Prostate gland (tissue), 2 donors: ENCODE results near the gene MRPS6.

Source experiments
- CTCF ChIP-seq, 4 experiments: fragments of 200-600 bp in 2 of 4; fragments of 450-650 bp in 2 of 4; sonication (generic) in 2 of 4; IDR thresholded peaks; 1 replicate in 3 of 4; 2 replicates in 1 of 4; pipeline ENCODE4 v1.5.1; 2016 to 2019; ENCODE audit warnings: antibody characterized with exemption in 4 of 4, mild to moderate bottlenecking in 2 of 4, moderate library complexity in 2 of 4
- POLR2A ChIP-seq: fragments of 450-650 bp; IDR thresholded peaks from one replicate; pipeline ENCODE4 v1.6.1; 2016; ENCODE audit warnings: antibody characterized with exemption, mild to moderate bottlenecking
- POLR2AphosphoS5 ChIP-seq: sonication (generic); formaldehyde crosslinking; IDR thresholded peaks from one replicate; pipeline ENCODE4 v1.6.1; 2017; ENCODE audit warnings: antibody characterized with exemption

GRCh38 chr21:34189506-34189905, 116.1 kb downstream of the MRPS6 start:
- TF ChIP-seq CTCF (IDR thresholded peaks at IDR 0.05) (no peak), POLR2A (no peak), POLR2AphosphoS5 (no peak)
